HG03066 (cell line): Measurements from ENCODE around the gene MIA2.

ENCODE experiments used
- ATAC-seq: cut with Tn5 transposase; IDR thresholded peaks from one replicate; pipeline ENCODE4 v1.9.1; 2021; ENCODE audit warnings: low read depth; ENCODE audit not compliant: unreplicated experiment

MIA2 gene

DNA sequence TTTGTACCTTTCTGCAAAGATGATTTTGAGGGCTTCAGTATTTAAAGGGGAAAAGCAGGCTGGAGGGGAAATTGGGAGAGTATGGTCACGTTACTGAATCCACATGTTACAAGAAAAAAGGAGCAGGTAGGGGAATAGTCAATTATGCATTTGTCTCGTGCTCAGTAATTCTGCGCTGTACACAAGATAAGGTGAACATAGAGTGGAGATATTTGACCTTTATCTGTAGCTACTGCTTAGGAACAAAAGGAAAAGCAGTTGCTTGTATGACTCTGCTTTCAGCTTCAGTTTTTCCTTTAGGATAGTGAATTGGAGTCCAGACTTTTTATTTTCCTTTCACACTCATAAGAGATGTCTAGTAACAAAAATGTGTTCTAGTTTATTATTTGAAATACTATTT lies 148.7 kb downstream of the MIA2 start:
- no peak for ATAC-seq

DNA sequence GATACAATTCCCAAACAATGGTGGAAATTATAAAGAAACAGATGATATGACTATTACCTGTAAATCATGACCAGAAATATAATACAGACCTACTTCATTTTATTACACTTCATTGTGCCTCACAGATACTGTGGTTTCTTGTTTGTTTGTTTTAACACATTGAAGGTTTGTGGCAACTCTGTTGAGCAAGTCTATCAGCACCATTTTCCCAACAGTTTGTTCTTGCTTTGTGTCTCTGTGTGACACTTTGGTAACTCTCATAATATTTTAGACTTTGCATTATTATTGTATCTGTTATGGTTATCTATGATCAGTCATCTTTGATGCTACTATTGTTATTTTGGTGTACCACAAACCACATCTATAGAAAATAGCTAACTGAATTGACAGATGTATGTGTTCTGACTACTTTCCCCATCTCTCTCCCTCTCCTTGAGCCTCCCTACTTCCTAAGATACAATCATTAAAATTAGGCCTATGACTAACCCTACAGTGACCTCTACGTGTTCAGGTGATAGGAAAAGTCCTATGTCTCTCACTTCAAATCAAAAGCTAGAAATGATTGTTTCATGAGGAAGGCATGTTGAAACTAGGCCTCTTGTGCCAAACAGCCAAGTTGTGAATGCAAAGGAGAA lies 149.4 kb downstream of the MIA2 start:
- ATAC-seq: no peak

DNA sequence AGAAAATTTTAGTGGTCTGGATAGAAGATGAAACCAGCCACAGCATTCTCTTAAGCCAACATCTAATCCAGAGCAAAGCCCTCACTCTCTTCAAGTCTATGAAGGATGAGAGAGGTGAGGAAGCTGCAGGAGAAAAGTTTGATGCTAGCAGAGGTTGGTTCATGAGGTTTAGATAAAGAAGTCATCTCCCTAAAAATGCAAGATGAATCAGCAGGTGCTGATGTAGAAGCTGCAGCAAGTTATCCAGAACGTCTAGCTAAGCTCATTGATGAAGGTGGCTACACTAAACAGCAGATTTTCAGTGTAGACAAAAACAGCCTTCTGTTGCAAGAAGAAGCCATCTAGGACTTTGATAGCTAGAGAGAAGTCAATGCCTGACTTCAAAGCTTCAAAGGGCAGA lies 150.0 kb downstream of the MIA2 start:
- no peak for ATAC-seq

DNA sequence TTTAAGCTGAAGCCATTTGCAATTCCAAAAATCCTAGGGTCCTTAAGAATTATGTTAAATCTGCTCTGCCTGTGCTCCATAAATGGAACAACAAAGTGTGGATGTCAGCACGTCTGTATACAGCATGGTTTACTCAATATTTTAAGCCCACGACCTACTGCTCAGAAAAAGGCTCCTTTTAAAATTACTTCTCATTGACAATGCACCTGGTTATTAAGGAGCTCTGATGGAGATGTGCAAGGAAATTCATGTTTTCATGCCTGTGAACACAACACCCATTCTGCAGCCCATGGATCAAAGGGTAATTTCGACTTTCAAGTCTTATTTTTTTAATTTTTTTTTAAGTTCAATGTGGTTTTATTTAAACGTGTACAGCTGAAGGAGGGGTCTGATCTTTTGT lies 150.5 kb downstream of the MIA2 start:
- ATAC-seq: no peak

DNA sequence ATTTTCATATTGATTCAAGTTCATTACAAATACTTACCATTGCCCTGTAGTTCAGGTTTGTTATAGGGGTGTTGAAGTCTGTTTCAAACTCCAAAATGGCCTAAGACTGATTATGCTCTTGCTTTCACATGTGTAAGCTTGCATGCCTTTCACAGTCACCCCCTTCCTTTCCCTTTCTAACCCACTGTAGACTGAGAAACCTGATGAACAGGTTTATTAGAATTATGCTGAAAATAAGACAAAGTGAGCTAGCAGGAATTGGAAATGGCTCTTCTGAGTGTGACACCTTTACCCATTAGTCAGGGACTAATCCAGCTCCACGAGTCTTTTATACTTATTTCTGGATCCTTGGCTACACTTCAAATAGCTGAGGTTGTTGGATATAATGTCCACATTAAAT lies 159.6 kb downstream of the MIA2 start:
- no peak for ATAC-seq

DNA sequence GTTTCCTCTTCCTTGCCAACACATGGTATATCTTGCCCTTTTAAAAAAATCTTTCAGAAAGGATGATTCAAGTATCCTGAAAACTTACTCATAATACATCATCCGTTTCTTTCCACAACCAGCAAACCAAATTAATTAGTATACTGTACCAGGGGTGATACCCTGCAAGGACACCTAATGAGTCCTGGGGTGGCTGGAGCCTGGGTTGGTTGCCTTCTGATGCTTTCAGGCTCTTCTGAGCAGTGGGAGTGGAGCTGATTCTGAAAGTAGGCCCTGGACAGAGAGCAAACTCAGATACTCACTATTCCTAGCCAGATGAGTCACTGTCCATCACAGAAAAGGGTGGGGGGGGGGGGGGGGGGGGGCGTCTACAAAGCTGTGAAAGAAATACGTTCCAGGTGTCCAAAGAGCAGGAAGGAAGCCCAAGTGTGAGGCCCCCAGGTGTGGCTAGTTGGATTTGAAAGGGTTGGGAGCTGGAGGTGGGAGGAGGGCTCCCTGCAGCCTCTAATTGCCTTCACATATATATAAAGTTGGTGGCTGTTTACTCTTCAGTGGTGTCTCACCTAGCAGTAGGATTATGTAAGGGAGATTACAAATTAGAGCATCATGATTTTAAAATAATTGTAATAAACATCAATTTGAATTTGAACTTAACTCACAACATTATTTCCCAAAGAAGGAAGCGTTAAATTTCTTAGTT lies 162.0 kb downstream of the MIA2 start:
- ATAC-seq: no peak

DNA sequence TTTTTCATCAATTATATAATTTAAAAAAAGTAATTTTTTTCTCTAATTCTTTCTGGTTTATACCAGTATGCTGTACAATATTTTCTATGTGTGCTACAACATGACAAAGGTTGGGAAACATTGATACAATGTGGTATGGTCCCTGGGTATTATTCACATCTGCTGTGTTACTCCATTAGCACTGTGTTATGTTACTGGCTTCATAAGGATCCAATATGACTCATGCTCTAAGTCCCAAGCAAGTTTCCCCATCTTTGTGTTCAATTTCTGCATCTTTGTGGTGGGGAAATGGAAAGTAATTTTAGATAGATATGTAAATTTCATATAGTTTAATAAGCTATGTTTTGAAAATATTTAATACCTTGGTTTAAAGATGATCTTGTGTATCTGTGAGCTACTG lies 162.7 kb downstream of the MIA2 start:
- no peak for ATAC-seq

DNA sequence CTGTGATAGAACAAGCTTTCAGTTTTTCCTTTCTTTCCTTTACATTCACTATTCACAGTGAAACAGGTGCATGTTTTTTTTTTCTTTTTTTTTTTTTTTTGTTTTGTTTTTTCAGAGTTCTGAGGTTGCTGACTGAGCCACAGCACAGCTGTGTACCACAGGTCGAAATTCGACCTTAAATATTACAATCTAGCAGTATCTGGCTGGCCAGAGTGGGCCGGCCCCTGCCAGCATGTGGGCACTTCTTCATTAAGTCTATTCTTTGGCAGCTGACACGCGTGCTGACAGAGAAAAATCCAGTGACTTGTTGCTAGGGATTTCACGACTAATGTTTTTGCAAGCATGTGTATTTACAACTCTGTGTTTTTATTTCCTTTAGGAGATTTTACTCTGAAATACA lies 164.7 kb downstream of the MIA2 start:
- no peak for ATAC-seq

DNA sequence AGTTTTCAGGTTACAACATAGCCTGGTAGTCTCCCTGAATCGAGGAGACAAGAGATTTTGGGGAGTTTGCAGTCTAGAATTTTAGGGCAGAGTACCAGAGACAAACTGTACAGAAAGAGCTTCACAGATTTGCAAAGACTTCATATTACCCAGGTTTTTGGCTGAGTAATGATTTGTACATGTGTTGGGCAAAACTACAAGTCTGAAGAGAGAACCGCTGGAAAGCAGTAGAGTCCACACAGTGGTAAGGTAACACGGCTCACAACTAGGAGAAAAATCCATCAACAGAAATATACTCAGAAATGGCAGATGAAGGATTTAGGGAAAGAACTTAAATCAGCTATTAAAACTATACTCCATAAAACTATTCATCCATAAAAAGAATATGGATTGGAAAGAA lies 172.8 kb downstream of the MIA2 start:
- ATAC-seq: no peak

DNA sequence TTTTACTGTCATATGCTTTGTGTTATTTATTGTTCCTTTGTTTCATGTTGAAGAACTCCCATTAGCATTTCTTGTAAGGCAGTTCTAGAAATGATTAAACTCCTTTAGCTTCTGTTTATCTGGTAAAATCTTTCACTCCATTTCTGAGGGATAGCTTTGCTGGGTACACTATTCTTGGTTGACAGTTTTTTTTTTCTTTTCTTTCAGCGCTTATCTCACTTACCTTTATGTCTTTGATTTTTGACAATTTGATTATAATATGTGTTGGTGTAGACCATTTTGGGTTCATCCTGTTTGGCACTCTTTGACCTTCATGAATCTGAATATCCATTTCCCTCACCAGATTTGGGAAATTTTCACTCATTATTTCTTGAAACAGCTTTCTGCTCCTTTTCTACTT lies 182.4 kb downstream of the MIA2 start:
- ATAC-seq: no peak

DNA sequence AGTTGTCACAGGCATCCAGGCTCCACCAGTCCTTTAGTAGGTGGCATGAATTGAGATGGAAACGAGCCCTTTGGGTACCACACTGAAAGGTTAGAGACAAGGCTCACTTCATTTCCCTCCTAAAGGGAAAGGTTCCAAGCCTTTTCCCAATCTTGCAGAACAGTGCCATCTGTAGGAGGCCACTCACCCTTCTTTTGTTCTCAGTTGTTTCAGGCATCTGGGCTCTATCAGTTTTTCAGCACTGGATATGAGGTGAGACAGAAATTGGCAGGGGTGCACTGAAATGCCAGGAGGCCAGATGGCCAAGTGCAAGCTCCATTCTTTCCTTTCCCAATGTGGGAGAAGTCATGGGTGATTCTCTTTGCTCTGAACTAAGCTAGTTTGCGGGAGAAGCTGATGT lies 183.3 kb downstream of the MIA2 start:
- no peak for ATAC-seq

DNA sequence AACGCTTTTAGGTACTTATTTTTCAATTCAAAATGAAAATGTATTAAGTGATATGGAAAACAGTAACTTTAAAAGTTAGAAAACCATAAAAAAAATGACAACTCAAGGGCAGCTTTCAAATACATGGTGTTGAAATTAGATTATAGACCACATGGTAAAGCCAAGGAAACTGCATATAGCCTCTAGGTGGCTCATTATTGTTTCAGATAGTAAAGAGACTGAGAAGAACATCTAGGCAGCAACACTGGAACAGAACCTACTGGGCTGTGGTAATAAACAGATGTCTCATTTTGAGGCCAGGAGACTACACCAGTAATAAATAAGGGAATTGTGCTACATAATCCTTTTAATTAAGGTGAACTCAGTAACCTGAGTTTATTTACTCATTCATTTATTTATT lies 185.6 kb downstream of the MIA2 start:
- ATAC-seq: no peak

DNA sequence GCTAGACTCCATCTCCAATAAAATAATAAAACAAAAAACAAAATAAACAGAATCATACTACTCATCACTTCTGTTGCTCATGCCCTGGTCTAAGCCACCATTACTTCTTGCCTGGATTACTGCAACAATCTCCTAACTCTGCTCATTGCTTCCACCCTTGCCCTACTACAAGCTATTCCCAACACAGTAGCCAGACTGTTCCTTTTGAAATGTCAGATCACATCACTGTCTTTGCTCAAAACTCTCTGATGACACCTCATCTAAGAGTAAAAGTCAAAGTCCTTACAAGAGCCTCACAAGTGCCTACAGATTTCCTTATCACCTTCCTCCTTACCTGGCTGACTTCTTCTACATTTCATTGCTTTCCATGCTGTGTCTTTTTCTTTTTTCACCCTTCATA lies 188.5 kb downstream of the MIA2 start:
- ATAC-seq: no peak

DNA sequence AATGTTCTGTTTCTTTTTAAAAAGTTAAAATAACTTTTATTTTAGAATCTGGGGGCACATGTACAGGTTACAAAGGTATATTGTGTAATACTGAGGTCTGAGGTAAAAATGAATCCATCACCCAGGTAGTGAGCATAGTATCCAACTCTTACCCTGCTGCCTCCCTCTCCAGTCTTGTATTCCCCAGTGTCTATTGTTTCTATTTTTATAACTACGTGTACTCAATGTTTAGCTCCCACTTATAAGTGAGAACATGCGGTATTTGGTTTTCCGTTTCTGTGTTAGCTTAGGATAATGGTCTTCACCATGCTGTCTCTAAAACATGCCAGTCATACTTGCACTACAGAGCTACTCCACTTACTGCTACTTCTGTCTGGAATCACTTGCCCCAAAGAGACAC lies 190.1 kb downstream of the MIA2 start:
- no peak for ATAC-seq

DNA sequence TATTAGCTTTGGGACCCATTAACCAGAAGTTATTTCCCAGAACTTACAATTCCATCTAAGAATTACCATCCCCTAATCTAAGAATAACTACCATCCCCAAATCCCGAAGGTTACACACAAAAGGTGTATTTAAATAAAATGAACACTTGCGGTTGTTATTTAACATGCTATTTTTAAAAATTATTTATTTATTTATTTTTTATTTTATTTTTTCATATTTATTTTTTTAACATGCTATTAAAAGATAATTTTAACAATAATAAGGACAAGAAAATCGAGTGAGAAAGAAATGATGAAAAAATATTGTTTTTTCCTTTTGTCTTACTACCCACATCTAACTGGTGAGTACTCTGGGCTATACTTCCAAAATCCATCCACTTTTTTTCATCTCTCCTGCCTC lies 192.2 kb downstream of the MIA2 start:
- no peak for ATAC-seq

DNA sequence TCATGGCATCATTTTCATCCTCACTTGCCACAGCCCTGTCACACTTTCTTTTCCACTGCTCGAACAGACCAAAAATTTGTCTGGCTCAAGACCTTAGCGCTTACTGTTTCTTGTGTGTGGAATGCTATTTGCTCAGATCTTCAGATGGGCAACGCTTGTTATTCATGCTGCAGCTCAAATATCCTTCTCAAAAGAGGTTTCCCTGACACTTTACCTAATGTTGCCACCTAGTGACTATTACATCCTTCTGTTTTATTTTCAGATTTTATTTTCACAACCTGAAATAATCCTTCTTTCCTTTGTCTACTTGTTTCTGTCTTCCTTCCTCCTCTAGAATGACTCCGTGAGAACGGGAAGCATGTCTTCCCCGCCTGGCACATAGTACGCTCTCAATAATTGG lies 192.9 kb downstream of the MIA2 start:
- ATAC-seq: no peak

DNA sequence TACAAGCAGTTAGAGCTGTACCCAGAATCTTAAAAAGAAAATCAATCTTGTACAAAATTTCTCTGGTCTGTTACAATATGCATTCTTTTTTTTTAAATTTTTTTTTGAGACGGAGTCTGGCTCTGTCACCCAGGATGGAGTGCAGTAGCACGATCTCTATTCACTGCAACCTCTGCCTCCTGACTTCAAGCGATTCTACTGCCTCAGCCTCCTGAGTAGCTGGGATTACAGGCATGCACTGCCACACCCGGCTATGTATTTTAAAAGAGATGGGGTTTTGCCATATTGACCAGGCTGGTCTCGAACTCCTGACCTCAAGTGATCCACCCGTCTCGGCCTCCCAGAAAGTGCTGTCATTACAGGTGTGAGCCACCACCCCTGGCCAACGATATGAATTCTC lies 194.4 kb downstream of the MIA2 start:
- no peak for ATAC-seq

DNA sequence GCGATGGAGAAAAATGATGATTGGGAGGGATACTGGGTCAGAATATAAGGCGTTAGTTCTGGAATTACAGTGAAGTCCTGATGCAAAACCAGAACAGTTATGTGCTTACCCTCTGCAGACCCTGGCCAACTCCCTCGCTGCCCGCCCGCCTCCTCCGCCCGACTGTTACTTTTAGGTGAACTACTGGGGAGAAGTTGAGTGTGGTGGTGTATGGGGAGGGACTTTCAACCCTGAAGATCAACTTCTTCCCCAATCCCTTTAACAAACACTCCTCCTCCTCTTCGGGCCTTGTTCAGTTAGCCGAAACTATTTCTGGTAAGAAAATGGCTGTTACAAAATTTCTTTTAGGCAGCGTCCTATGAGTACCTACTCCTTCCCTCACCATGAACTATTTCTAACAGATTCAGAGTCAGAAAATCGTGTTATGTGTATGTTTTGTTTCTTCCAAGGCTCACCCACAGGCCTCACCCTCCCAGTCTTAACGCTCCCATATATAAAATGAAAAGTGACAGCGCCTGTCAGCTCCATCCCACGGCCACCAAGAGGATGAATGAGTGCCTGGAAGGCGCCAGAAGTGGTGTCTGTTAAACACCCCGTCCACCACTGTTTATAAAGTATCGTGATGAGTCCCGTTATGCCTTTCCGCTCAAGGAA lies 197.2 kb downstream of the MIA2 start:
- ATAC-seq: no peak

DNA sequence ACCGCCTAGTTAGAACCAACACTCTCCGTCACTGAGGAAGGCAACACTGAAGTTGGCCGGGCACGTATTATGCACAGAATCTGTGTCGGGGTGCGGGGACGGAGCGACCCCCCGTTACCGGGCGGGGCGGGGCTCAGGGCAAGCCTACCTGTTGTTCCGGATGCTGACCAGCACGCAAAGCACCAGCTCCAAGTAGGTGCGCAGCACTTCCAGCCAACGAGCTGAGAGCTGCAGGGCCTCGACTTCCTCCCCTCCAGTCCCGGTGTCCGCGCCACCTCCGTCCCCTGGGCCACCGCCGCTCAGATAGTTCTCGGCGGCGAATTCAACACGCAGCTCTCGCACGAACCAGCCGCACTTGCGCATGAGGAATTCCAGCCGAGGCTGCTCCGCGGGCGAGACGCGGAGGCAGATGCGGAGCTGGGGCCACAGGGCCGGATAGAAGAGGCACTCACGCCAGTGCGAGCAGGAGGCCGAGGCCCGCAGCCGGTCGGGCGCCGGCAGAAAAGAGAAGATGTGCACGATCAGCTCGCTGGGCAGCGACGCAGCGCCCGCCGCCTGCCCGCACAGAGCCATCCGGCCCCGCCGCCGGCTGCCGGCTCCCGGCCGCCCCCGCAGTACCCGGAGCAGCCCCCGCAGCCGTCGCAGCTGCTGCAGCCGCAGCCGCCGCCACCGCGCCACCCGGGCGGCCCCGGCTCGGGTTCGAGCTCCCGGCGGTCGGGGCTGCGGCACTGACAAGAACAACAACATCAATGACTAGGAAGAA lies 197.9 kb downstream of the MIA2 start:
- peak; percentile 8 for ATAC-seq

DNA sequence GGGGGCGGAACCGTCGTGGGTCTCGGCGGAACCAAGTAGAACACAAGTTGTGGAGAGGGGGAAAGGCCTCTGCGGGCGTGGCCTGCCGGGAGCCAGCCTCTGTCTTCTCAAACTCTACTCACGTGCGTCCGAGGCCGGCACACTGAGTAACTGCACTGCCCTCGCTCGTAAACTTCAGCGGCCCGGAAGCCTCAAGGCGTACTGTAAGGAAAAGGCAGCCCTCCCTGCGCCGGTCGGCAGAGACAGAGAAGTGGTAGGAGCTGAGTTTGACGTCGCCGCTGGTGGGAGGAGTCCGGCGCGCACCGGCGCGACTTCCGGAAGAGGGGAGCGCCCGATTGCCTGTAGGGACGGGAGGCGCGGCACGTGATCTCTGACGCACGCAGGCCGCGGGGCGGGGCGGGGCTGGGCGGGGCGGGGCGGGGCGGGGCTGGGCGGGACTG lies 198.5 kb downstream of the MIA2 start, which contains the start of gene FBXO33:
Gene FBXO33, minus strand, starts transcription at position 255 of the 440 bp plus-strand sequence. CDS start 271 bp downstream, outside the sequence.
- peak; percentile 78 for ATAC-seq
